Omental fat pad (tissue), 4 donors: ENCODE measurements around the gene CTNND2. TPM values are rescaled to one million over a fixed set of nuclear protein-coding genes. Genes with fewer than 3 reads are reported as not detected.

Experiments
- ATAC-seq: fragments of 150-250 bp; one replicate; pipeline ENCODE4 v1.9.1; 2016; ENCODE audit warnings: mild to moderate bottlenecking, moderate library complexity; ENCODE audit not compliant: low FRiP score
- DNase-seq: peaks from one replicate; pipeline ENCODE4 v3.0.0-alpha.2; 2019; ENCODE audit warnings: low spot score
- CTCF ChIP-seq, 3 donors: fragments of 450-650 bp; IDR thresholded peaks; one replicate each; pipeline ENCODE4 v1.5.1; 2016 to 2017; ENCODE audit warnings: antibody characterized with exemption in 3 of 3, mild to moderate bottlenecking in 3 of 3, moderate library complexity in 2 of 3
- total RNA-seq, 4 donors: library from RNA; depleted of rRNA; stranded (reverse); fragments of >200 nt; gene quantifications; one replicate each; pipeline ENCODE4 v1.1.0, GENCODE V29; 2016

The CTNND2 gene
- total RNA-seq, 4 donors from 2014 or later, result 0.16 to 1.3 (median 0.64) TPM

GRCh38 chr5:11724940-11725339, 179.3 kb downstream of the CTNND2 start:
- no peak for DNase-seq
- TF ChIP-seq CTCF (IDR thresholded peaks at IDR 0.05), result no peak
- no peak for ATAC-seq

GRCh38 chr5:11719888-11720481, 184.3 kb downstream of the CTNND2 start:
- ATAC-seq, result no peak
- no peak for TF ChIP-seq CTCF (IDR thresholded peaks at IDR 0.05)
- no peak for DNase-seq

GRCh38 chr5:11715461-11716196, 188.6 kb downstream of the CTNND2 start:
- ATAC-seq, result no peak
- no peak for DNase-seq
- TF ChIP-seq CTCF (IDR thresholded peaks at IDR 0.05), result no peak

GRCh38 chr5:11711932-11712331, 192.3 kb downstream of the CTNND2 start:
- DNase-seq (no peak), ATAC-seq (no peak)
- no peak for TF ChIP-seq CTCF (IDR thresholded peaks at IDR 0.05)

- DNase-seq (no peak), ATAC-seq (no peak)
- no peak for TF ChIP-seq CTCF (IDR thresholded peaks at IDR 0.05)
Measured at GRCh38 chr5:11709021-11709420, 195.2 kb downstream of the CTNND2 start.

GRCh38 chr5:11704916-11705315, 199.3 kb downstream of the CTNND2 start:
- DNase-seq, result no peak
- ATAC-seq, result no peak
- TF ChIP-seq CTCF (IDR thresholded peaks at IDR 0.05), result no peak

- no peak for ATAC-seq
Measured at GRCh38 chr5:11700391-11700790, 203.9 kb downstream of the CTNND2 start.

More at GRCh38 chr5:11700391-11700790, 203.9 kb downstream of the CTNND2 start:
- DNase-seq, result no peak
- no peak for TF ChIP-seq CTCF (IDR thresholded peaks at IDR 0.05)
